ENCODE data around the gene LSAMP.

LSAMP gene

GRCh38 chr3:116059421-116060096 is 385.7 kb downstream of the LSAMP start:
- H3K4me3 ChIP-seq (ENCODE audit: low read depth in 1 of 2, low read length in 1 of 2) = no peak overlapping the region
- H3K36me3 ChIP-seq = no peaks in the 10 kb centered on the region
- no peak overlapping the region for H3K27ac ChIP-seq
- no peaks in the 10 kb centered on the region for H3K4me1 ChIP-seq (ENCODE audit: control insufficient read depth in 1 of 2, insufficient read depth in 1 of 2, low read depth in 1 of 2, low read length in 1 of 2)
- H3K9me3 ChIP-seq = no peaks in the 10 kb centered on the region
- H3K27me3 ChIP-seq = no peaks in the 10 kb centered on the region
- TF ChIP-seq CTCF (IDR thresholded peaks at IDR 0.05) = no peak

- no peaks in the 10 kb centered on the region for H3K36me3 ChIP-seq
- H3K4me3 ChIP-seq (ENCODE audit: low read depth in 1 of 2, low read length in 1 of 2) = no peak overlapping the region
- TF ChIP-seq CTCF (IDR thresholded peaks at IDR 0.05) = no peak
- H3K27ac ChIP-seq = no peak overlapping the region
- no peaks in the 10 kb centered on the region for H3K27me3 ChIP-seq
- H3K9me3 ChIP-seq = no peaks in the 10 kb centered on the region
- no peaks in the 10 kb centered on the region for H3K4me1 ChIP-seq (ENCODE audit: control insufficient read depth in 1 of 2, insufficient read depth in 1 of 2, low read depth in 1 of 2, low read length in 1 of 2)
These were observed 386.4 kb downstream of the LSAMP start for GRCh38 chr3:116058844-116059243.

- no peak for TF ChIP-seq CTCF (IDR thresholded peaks at IDR 0.05)
- H3K36me3 ChIP-seq = no peaks in the 10 kb centered on the region
- H3K9me3 ChIP-seq = no peaks in the 10 kb centered on the region
- no peaks in the 10 kb centered on the region for H3K4me1 ChIP-seq (ENCODE audit: control insufficient read depth in 1 of 2, insufficient read depth in 1 of 2, low read depth in 1 of 2, low read length in 1 of 2)
- no peak overlapping the region for H3K4me3 ChIP-seq (ENCODE audit: low read depth in 1 of 2, low read length in 1 of 2)
- no peaks in the 10 kb centered on the region for H3K27me3 ChIP-seq
- no peak overlapping the region for H3K27ac ChIP-seq
These were observed 387.8 kb downstream of the LSAMP start for GRCh38 chr3:116057400-116058006.

GRCh38 chr3:116056280-116056679 is 389.0 kb downstream of the LSAMP start:
- no peaks in the 10 kb centered on the region for H3K36me3 ChIP-seq
- H3K4me3 ChIP-seq (ENCODE audit: low read depth in 1 of 2, low read length in 1 of 2) = no peak overlapping the region
- H3K27me3 ChIP-seq = no peaks in the 10 kb centered on the region
- no peak for TF ChIP-seq CTCF (IDR thresholded peaks at IDR 0.05)
- H3K27ac ChIP-seq = no peak overlapping the region
- no peaks in the 10 kb centered on the region for H3K9me3 ChIP-seq
- no peaks in the 10 kb centered on the region for H3K4me1 ChIP-seq (ENCODE audit: control insufficient read depth in 1 of 2, insufficient read depth in 1 of 2, low read depth in 1 of 2, low read length in 1 of 2)

GRCh38 chr3:116053017-116053416 is 392.3 kb downstream of the LSAMP start:
- Histone ChIP-seq H3K36me3 (no peaks in the 10 kb centered on the region), H3K4me1 (ENCODE audit: control insufficient read depth in 1 of 2, insufficient read depth in 1 of 2, low read depth in 1 of 2, low read length in 1 of 2) (no peaks in the 10 kb centered on the region), H3K27ac (no peak overlapping the region), H3K27me3 (no peaks in the 10 kb centered on the region), H3K4me3 (ENCODE audit: low read depth in 1 of 2, low read length in 1 of 2) (no peak overlapping the region), H3K9me3 (no peaks in the 10 kb centered on the region)
- no peak for TF ChIP-seq CTCF (IDR thresholded peaks at IDR 0.05)
